ENCODE data around the gene PROZ.

DNA sequence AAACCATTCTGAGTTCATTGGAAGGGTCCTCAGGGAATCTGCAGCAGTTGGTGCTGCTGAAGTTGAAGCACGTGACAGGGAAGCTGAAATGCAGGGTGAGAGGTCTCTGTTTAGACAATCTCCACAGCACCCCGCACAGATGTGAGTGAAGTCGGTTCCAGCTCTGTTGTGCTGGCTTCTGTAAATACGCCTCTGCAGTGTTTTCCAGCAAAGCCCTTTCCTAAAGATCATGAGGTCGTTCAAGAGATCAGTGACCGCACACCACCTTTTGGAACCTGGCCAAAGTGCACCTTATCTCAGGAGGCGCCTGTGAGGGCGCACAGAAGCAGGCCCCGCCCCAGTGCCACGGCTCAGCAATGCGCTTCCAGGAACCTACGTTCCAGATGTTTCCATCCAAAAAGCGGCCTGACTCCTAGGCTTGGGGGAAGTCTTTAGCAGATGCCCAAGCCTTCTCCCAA, 61.7 kb downstream of the PROZ start:
- TF ChIP-seq GATA3 (IDR thresholded peaks at IDR 0.05; ENCODE audit: low read depth, low read length) (no peak), GATA2 (IDR thresholded peaks at IDR 0.05; ENCODE audit: low read depth, low read length) (no peak)
